SK-N-SH treated with all-trans-retinoic acid at 6 μM for 48 hours (cell line): Measurements from ENCODE around the gene KLRF2.

Experiments
- BACH2 ChIP-seq: fragments of 250-450 bp; sonication (Bioruptor Pico); IDR thresholded peaks from 2 replicates; pipeline ENCODE4 v1.9.0; 2021; ENCODE audit warnings: mild to moderate bottlenecking, borderline replicate concordance
- CSDC2 ChIP-seq: fragments of 250-450 bp; sonication (Bioruptor Pico); IDR thresholded peaks from 2 replicates; pipeline ENCODE4 v1.5.0; 2020; ENCODE audit warnings: mild to moderate bottlenecking, moderate library complexity
- PPARA ChIP-seq: fragments of 250-450 bp; sonication (Bioruptor Pico); IDR thresholded peaks from 2 replicates; pipeline ENCODE4 v1.5.0; 2020; ENCODE audit warnings: mild to moderate bottlenecking, borderline replicate concordance
- RARB ChIP-seq: fragments of 250-450 bp; sonication (Bioruptor Pico); IDR thresholded peaks from 2 replicates; pipeline ENCODE4 v1.8.0; 2021; ENCODE audit warnings: mild to moderate bottlenecking, moderate library complexity
- SNAI2 ChIP-seq: fragments of 250-450 bp; sonication (Bioruptor Pico); IDR thresholded peaks from 2 replicates; pipeline ENCODE4 v1.5.0; 2020; ENCODE audit warnings: mild to moderate bottlenecking, moderate library complexity
- ZFP3 ChIP-seq: fragments of 250-450 bp; sonication (Bioruptor Pico); IDR thresholded peaks from 2 replicates; pipeline ENCODE4 v1.5.0; 2020; ENCODE audit warnings: mild to moderate bottlenecking, moderate library complexity
- ZFP30 ChIP-seq: fragments of 450-650 bp; formaldehyde crosslinking; IDR thresholded peaks from 2 replicates; pipeline ENCODE4 v1.5.0; 2022; ENCODE audit warnings: mild to moderate bottlenecking, moderate library complexity
- ZNF70 ChIP-seq: fragments of 450-650 bp; formaldehyde crosslinking; IDR thresholded peaks from 2 replicates; pipeline ENCODE4 v1.5.0; 2020; ENCODE audit warnings: mild to moderate bottlenecking, moderate library complexity
- TF ChIP-seq, protein P1 (sequence below): fragments of 250-450 bp; sonication (Bioruptor Pico); IDR thresholded peaks from 2 replicates; pipeline ENCODE4 v1.5.1; 2020; ENCODE audit warnings: low read depth, mild to moderate bottlenecking, moderate library complexity
- TF ChIP-seq, protein P2 (sequence below): fragments of 250-450 bp; sonication (Bioruptor Pico); IDR thresholded peaks from 2 replicates; pipeline ENCODE4 v1.8.0; 2020; ENCODE audit warnings: mild to moderate bottlenecking, moderate library complexity, borderline replicate concordance
- TF ChIP-seq, protein P3 (sequence below): fragments of 250-450 bp; sonication (Bioruptor Pico); IDR thresholded peaks from 2 replicates; pipeline ENCODE4 v1.5.1; 2021; ENCODE audit warnings: mild to moderate bottlenecking, moderate library complexity

DNA sequence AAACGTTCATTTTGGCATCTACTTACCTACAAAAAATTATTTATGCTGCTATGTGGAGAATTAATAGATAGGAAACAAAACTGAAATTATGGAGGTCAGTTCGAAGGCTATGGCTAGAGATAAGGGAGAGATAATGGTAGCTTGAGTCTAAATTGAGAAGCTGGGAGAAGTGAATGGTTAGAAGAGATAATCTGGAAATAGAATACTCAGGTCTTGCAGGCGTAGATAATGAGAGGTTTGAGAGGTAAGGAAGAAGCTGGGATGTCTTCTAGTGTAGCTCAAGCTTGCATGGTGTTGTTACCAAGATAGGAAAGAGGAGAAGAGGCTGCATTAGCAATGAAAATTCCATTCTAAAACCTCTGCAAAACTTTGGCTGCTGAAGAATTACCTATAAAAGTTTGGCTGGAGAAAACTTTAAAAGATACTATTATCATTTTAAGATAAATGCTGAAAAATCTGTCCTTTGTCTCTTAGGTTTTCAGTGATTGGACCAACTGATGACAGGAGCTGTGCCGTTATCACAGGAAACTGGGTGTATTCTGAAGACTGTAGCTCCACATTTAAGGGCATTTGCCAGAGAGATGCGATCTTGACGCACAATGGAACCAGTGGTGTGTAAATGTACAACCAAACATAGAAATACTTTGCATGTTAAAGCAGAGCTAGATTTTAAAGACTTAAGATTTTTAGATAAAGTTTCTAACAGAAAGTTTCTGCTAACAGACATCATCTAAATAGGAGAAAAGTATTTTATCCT lies 14.1 kb downstream of the KLRF2 start:
- TF ChIP-seq ZFP30 (CRISPR knock-in tag) (no peak), RARB (no peak), BACH2 (CRISPR knock-in tag) (no peak), ZFP3 (no peak), PPARA (CRISPR knock-in tag) (no peak), SNAI2 (no peak), ZNF70 (CRISPR knock-in tag) (no peak), CSDC2 (CRISPR knock-in tag) (no peak)
- TF ChIP-seq, protein P1, sequence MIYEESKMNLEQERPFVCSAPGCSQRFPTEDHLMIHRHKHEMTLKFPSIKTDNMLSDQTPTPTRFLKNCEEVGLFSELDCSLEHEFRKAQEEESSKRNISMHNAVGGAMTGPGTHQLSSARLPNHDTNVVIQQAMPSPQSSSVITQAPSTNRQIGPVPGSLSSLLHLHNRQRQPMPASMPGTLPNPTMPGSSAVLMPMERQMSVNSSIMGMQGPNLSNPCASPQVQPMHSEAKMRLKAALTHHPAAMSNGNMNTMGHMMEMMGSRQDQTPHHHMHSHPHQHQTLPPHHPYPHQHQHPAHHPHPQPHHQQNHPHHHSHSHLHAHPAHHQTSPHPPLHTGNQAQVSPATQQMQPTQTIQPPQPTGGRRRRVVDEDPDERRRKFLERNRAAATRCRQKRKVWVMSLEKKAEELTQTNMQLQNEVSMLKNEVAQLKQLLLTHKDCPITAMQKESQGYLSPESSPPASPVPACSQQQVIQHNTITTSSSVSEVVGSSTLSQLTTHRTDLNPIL (CRISPR knock-in tag) = no peak
- TF ChIP-seq, protein P2, sequence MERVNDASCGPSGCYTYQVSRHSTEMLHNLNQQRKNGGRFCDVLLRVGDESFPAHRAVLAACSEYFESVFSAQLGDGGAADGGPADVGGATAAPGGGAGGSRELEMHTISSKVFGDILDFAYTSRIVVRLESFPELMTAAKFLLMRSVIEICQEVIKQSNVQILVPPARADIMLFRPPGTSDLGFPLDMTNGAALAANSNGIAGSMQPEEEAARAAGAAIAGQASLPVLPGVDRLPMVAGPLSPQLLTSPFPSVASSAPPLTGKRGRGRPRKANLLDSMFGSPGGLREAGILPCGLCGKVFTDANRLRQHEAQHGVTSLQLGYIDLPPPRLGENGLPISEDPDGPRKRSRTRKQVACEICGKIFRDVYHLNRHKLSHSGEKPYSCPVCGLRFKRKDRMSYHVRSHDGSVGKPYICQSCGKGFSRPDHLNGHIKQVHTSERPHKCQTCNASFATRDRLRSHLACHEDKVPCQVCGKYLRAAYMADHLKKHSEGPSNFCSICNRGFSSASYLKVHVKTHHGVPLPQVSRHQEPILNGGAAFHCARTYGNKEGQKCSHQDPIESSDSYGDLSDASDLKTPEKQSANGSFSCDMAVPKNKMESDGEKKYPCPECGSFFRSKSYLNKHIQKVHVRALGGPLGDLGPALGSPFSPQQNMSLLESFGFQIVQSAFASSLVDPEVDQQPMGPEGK (CRISPR knock-in tag) = no peak
- TF ChIP-seq, protein P3, sequence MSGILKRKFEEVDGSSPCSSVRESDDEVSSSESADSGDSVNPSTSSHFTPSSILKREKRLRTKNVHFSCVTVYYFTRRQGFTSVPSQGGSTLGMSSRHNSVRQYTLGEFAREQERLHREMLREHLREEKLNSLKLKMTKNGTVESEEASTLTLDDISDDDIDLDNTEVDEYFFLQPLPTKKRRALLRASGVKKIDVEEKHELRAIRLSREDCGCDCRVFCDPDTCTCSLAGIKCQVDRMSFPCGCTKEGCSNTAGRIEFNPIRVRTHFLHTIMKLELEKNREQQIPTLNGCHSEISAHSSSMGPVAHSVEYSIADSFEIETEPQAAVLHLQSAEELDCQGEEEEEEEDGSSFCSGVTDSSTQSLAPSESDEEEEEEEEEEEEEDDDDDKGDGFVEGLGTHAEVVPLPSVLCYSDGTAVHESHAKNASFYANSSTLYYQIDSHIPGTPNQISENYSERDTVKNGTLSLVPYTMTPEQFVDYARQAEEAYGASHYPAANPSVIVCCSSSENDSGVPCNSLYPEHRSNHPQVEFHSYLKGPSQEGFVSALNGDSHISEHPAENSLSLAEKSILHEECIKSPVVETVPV (CRISPR knock-in tag) = no peak
